DND-41 (cell line): Measurements from ENCODE around the gene UHMK1.
A peak's percentile ranks its signal among the peaks of the same experiment; 100 is the strongest.

ENCODE experiments used
- ATAC-seq: fragments of 200-7000 bp; cut with Tn5 transposase; 3 replicates; pipeline ENCODE4 v1.9.1; 2021; ENCODE audit warnings: low read depth; ENCODE audit not compliant: insufficient read depth
- DNase-seq: peaks from one replicate; pipeline ENCODE4 v3.0.0-alpha.2; 2020
- H2AFZ ChIP-seq: 2 replicates; pipeline ENCODE4 v1.6.0; 2012; ENCODE audit warnings: low read depth, low read length
- H3K27ac ChIP-seq: 2 replicates; pipeline ENCODE4 v1.5.1; 2012; ENCODE audit warnings: low read length, inconsistent platforms
- H3K27me3 ChIP-seq: fragments of 200-600 bp; sonication (generic); 2 replicates; pipeline ENCODE4 v1.6.0; 2012; ENCODE audit warnings: low read length, mild to moderate bottlenecking, inconsistent platforms; ENCODE audit not compliant: insufficient read depth, poor library complexity
- H3K36me3 ChIP-seq: 2 replicates; pipeline ENCODE4 v1.5.1; 2012; ENCODE audit warnings: low read length, inconsistent platforms; ENCODE audit not compliant: insufficient read depth
- H3K4me1 ChIP-seq: 2 replicates; pipeline ENCODE4 v1.5.1; 2012; ENCODE audit warnings: mild to moderate bottlenecking, low read length; ENCODE audit not compliant: insufficient read depth
- H3K4me2 ChIP-seq: 2 replicates; pipeline ENCODE4 v1.6.0; 2012; ENCODE audit warnings: mild to moderate bottlenecking, moderate library complexity, low read length, inconsistent platforms; ENCODE audit not compliant: insufficient read depth
- H3K4me3 ChIP-seq, 2 experiments: fragments of 200-600 bp in 1 of 2; shearing (Covaris generic) in 1 of 2; 2 replicates each; pipeline ENCODE4 v1.5.1; 2012 to 2016; ENCODE audit warnings: inconsistent platforms in 2 of 2, low read length in 2 of 2, mild to moderate bottlenecking in 2 of 2, low read depth in 1 of 2, moderate library complexity in 1 of 2
- H3K79me2 ChIP-seq: 2 replicates; pipeline ENCODE4 v1.6.0; 2012; ENCODE audit warnings: low read length, inconsistent platforms; ENCODE audit not compliant: insufficient read depth
- H3K9ac ChIP-seq: 2 replicates; pipeline ENCODE4 v1.6.0; 2012; ENCODE audit warnings: low read depth, mild to moderate bottlenecking, inconsistent platforms, low read length, moderate library complexity
- H3K9me3 ChIP-seq: 2 replicates; pipeline ENCODE4 v1.5.1; 2012; ENCODE audit warnings: low read length, moderate library complexity, mild to moderate bottlenecking, inconsistent platforms; ENCODE audit not compliant: insufficient read depth, severe bottlenecking
- H4K20me1 ChIP-seq: 2 replicates; pipeline ENCODE4 v1.6.0; 2012; ENCODE audit warnings: low read length; ENCODE audit not compliant: insufficient read depth
- CTCF ChIP-seq: IDR thresholded peaks from 2 replicates; pipeline ENCODE4 v1.5.1; 2012; ENCODE audit warnings: borderline replicate concordance, low read length, moderate library complexity, mild to moderate bottlenecking; ENCODE audit not compliant: poor library complexity, severe bottlenecking; ENCODE audit errors: extremely low read depth
- EZH2 ChIP-seq: IDR thresholded peaks from 3 replicates; pipeline ENCODE4 v1.6.1; 2012; ENCODE audit warnings: borderline replicate concordance, low read depth, mild to moderate bottlenecking, moderate library complexity, low read length, inconsistent platforms; ENCODE audit not compliant: severe bottlenecking

The UHMK1 gene

GRCh38 chr1:162557536-162557935, 59.9 kb downstream of the UHMK1 start:
- TF ChIP-seq CTCF (no peak), EZH2 (no peak)

GRCh38 chr1:162560303-162561036, 62.9 kb downstream of the UHMK1 start:
- no peak for DNase-seq
- Histone ChIP-seq H3K27me3 (no peaks in the 10 kb centered on the region), H3K9ac (peak overlapping the region; percentile 89), H3K9me3 (no peaks in the 10 kb centered on the region), H3K79me2 (peaks cover 22% of the 10 kb centered on the region), H2AFZ (peak overlapping the region; percentile 77), H3K27ac (peak overlapping the region; percentile 83), H3K4me3 (peak overlapping the region; percentile 60 to 87), H4K20me1 (no peaks in the 10 kb centered on the region), H3K36me3 (no peaks in the 10 kb centered on the region; the same call in 1 of the 2 replicates), H3K4me2 (peak overlapping the region; percentile 93), H3K4me1 (peaks cover 25% of the 10 kb centered on the region)
- no peak for ATAC-seq
- no peak for TF ChIP-seq EZH2
- no peak for TF ChIP-seq CTCF

More at GRCh38 chr1:162557536-162557935, 59.9 kb downstream of the UHMK1 start:
- no peak for ATAC-seq
- Histone ChIP-seq H3K4me3 (no peak overlapping the region), H3K9me3 (no peaks in the 10 kb centered on the region), H3K27me3 (no peaks in the 10 kb centered on the region), H3K4me2 (no peak overlapping the region), H3K9ac (no peak overlapping the region), H2AFZ (no peak overlapping the region), H3K36me3 (no peaks in the 10 kb centered on the region; the same call in 1 of the 2 replicates), H3K4me1 (peaks cover 16% of the 10 kb centered on the region), H3K27ac (no peak overlapping the region), H4K20me1 (no peaks in the 10 kb centered on the region), H3K79me2 (peaks cover 9% of the 10 kb centered on the region)
- no peak for DNase-seq

GRCh38 chr1:162561037-162561615, 63.5 kb downstream of the UHMK1 start:
- TF ChIP-seq CTCF: no peak
- TF ChIP-seq EZH2: no peak
- Histone ChIP-seq H3K4me3 (peak overlapping the region; percentile 60 to 87), H3K4me1 (peaks cover 25% of the 10 kb centered on the region), H3K9ac (peak overlapping the region; percentile 89), H3K9me3 (no peaks in the 10 kb centered on the region), H3K27me3 (no peaks in the 10 kb centered on the region), H4K20me1 (no peaks in the 10 kb centered on the region), H3K79me2 (peaks cover 22% of the 10 kb centered on the region), H3K27ac (peak overlapping the region; percentile 83), H3K36me3 (peaks cover 2% of the 10 kb centered on the region; the same call in 1 of the 2 replicates), H3K4me2 (peak overlapping the region; percentile 93), H2AFZ (peak overlapping the region; percentile 88)
- DNase-seq (peak; percentile 97), ATAC-seq (peak; percentile 92)
